Mesenchymal stem cell (in vitro differentiated cells and primary cell): ENCODE measurements around the gene TOM1.

Experiments used
- DNase-seq: peaks from one replicate; pipeline ENCODE4 v3.0.0-alpha.2; 2013
- H2AFZ ChIP-seq: one replicate; pipeline ENCODE4 v1.6.1; 2013; ENCODE audit warnings: low read depth, mild to moderate bottlenecking, control low read depth, inconsistent platforms, low read length, moderate library complexity
- H2AK5ac ChIP-seq: 2 replicates; pipeline ENCODE4 v1.6.1; 2013; ENCODE audit warnings: low read length, moderate library complexity, mild to moderate bottlenecking, inconsistent platforms; ENCODE audit not compliant: severe bottlenecking
- H2BK120ac ChIP-seq: one replicate; pipeline ENCODE4 v1.6.1; 2013; ENCODE audit warnings: low read depth, mild to moderate bottlenecking, inconsistent platforms, low read length, moderate library complexity
- H2BK12ac ChIP-seq, 2 experiments: one replicate each; pipeline ENCODE4 v1.6.1; 2013; ENCODE audit warnings: inconsistent platforms in 2 of 2, low read length in 2 of 2, mild to moderate bottlenecking in 2 of 2, moderate library complexity in 2 of 2, control low read depth in 1 of 2
- H2BK15ac ChIP-seq: one replicate; pipeline ENCODE4 v1.6.1; 2013; ENCODE audit warnings: mild to moderate bottlenecking, low read depth, inconsistent platforms; ENCODE audit not compliant: poor library complexity, severe bottlenecking
- H2BK5ac ChIP-seq: 2 replicates; pipeline ENCODE4 v1.6.1; 2013; ENCODE audit warnings: low read depth, mild to moderate bottlenecking, low read length, control low read depth, inconsistent platforms; ENCODE audit not compliant: poor library complexity, severe bottlenecking
- H3K14ac ChIP-seq, 2 experiments: one replicate each; pipeline ENCODE4 v1.6.1; 2013; ENCODE audit warnings: inconsistent platforms in 2 of 2, low read length in 2 of 2, control low read depth in 1 of 2, mild to moderate bottlenecking in 1 of 2, moderate library complexity in 1 of 2
- H3K18ac ChIP-seq, 2 experiments: one replicate each; pipeline ENCODE4 v1.6.1; 2013; ENCODE audit warnings: inconsistent platforms in 2 of 2, low read length in 2 of 2, control low read depth in 1 of 2, low read depth in 1 of 2, mild to moderate bottlenecking in 1 of 2
- H3K23ac ChIP-seq, 2 experiments: one replicate each; pipeline ENCODE4 v1.6.1; 2013; ENCODE audit warnings: inconsistent platforms in 2 of 2, low read length in 2 of 2, mild to moderate bottlenecking in 2 of 2, moderate library complexity in 2 of 2, control low read depth in 1 of 2
- H3K27ac ChIP-seq: 2 replicates; pipeline ENCODE4 v1.5.1; 2013; ENCODE audit warnings: mild to moderate bottlenecking, moderate library complexity, low read length, control low read depth, inconsistent platforms; ENCODE audit not compliant: poor library complexity, severe bottlenecking
- H3K27me3 ChIP-seq, 2 experiments: 2 replicates each; pipeline versions ENCODE4 v1.6.1 to v1.7.0; 2013; ENCODE audit warnings: low read length in 2 of 2, mild to moderate bottlenecking in 2 of 2, moderate library complexity in 2 of 2, control low read depth in 1 of 2, inconsistent platforms in 1 of 2; ENCODE audit not compliant: control insufficient read depth in 1 of 2, insufficient read depth in 1 of 2
- H3K36me3 ChIP-seq, 2 experiments: 2 replicates each; pipeline versions ENCODE4 v1.6.1 to v1.7.0; 2013; ENCODE audit warnings: low read length in 2 of 2, control low read depth in 1 of 2, inconsistent platforms in 1 of 2, low read depth in 1 of 2, mild to moderate bottlenecking in 1 of 2; ENCODE audit not compliant: insufficient read depth in 2 of 2, control insufficient read depth in 1 of 2
- H3K4ac ChIP-seq, 2 experiments: one replicate each; pipeline ENCODE4 v1.6.1; 2013; ENCODE audit warnings: inconsistent platforms in 2 of 2, low read length in 2 of 2, mild to moderate bottlenecking in 2 of 2, moderate library complexity in 2 of 2, control low read depth in 1 of 2, low read depth in 1 of 2
- H3K4me1 ChIP-seq: 2 replicates; pipeline ENCODE4 v1.6.1; 2013; ENCODE audit warnings: low read depth, low read length, control low read depth; ENCODE audit not compliant: control insufficient read depth, insufficient read depth
- H3K4me2 ChIP-seq: 2 replicates; pipeline ENCODE4 v1.6.1; 2013; ENCODE audit warnings: low read length, mild to moderate bottlenecking, inconsistent platforms; ENCODE audit not compliant: poor library complexity, severe bottlenecking
- H3K4me3 ChIP-seq, 2 experiments: 2 replicates each; pipeline versions ENCODE4 v1.5.1 to v1.7.0; 2013; ENCODE audit warnings: low read length in 2 of 2, mild to moderate bottlenecking in 2 of 2, control low read depth in 1 of 2, low read depth in 1 of 2; ENCODE audit not compliant: insufficient read depth in 1 of 2
- H3K79me1 ChIP-seq: replicated peaks from 2 replicates; pipeline ENCODE4 v1.6.1; 2013; ENCODE audit warnings: mild to moderate bottlenecking, control low read depth, low read length, inconsistent platforms; ENCODE audit not compliant: poor library complexity, severe bottlenecking
- H3K9ac ChIP-seq: 2 replicates; pipeline ENCODE4 v1.7.0; 2013; ENCODE audit warnings: mild to moderate bottlenecking, low read length, moderate library complexity
- H3K9me3 ChIP-seq: 2 replicates; pipeline ENCODE4 v1.7.0; 2013; ENCODE audit warnings: mild to moderate bottlenecking, low read length; ENCODE audit not compliant: control insufficient read depth
- H4K8ac ChIP-seq: one replicate; pipeline ENCODE4 v1.6.1; 2013; ENCODE audit warnings: inconsistent platforms, mild to moderate bottlenecking, low read length, moderate library complexity
- H4K91ac ChIP-seq: one replicate; pipeline ENCODE4 v1.6.1; 2013; ENCODE audit warnings: mild to moderate bottlenecking, low read length, inconsistent platforms
- WGBS: methylation state at CpG from one replicate; pipeline ENCODE4 v1.1.7; 2013; ENCODE audit warnings: mixed read lengths; 5-methylcytosine and 5-hydroxymethylcytosine counted together

The TOM1 gene

DNA sequence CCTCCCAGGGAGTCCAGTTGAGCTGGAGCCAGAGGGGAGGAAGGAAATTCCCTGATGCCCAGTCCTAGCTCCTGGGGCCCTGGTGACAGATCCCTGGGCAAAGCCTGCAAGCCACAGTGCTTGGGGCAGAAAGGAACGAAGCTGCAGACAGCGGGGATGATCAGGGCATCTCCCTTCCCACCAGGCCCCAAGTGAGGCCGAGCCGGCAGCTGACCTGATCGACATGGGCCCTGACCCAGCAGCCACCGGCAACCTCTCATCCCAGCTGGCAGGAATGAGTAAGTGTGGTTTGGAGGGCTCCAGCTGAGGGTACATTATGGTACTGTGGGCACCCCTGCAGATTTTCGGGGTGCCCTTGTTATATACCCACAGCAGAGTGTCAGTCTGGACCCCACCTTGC, 33.5 kb downstream of the TOM1 start:
- H3K27ac ChIP-seq, result no peak overlapping the region
- no peak overlapping the region for H2AK5ac ChIP-seq
- no peak overlapping the region for H3K23ac ChIP-seq
- H3K4me1 ChIP-seq, result peaks cover 14% of the 10 kb centered on the region
- H4K8ac ChIP-seq, result no peak overlapping the region
- no peak overlapping the region for H3K4me2 ChIP-seq
- DNase-seq, result no peak
- H3K4me3 ChIP-seq, result no peak overlapping the region
- H2BK5ac ChIP-seq, result no peak overlapping the region
- H3K79me1 ChIP-seq, result no peaks in the 10 kb centered on the region
- WGBS, result 92% methylated on average over 7 of the region's 7 CpGs
- H2AFZ ChIP-seq, result no peak overlapping the region
- no peak overlapping the region for H2BK120ac ChIP-seq
- no peak overlapping the region for H3K9ac ChIP-seq
- H2BK12ac ChIP-seq, result no peak overlapping the region
- H3K9me3 ChIP-seq, result no peaks in the 10 kb centered on the region
- no peaks in the 10 kb centered on the region for H3K27me3 ChIP-seq
- no peak overlapping the region for H3K18ac ChIP-seq
- no peak overlapping the region for H4K91ac ChIP-seq
- H3K36me3 ChIP-seq, result peaks cover 88 to 93% of the 10 kb centered on the region in 2 experiments
- no peak overlapping the region for H3K4ac ChIP-seq
- H2BK15ac ChIP-seq, result no peak overlapping the region
- no peak overlapping the region for H3K14ac ChIP-seq

DNA sequence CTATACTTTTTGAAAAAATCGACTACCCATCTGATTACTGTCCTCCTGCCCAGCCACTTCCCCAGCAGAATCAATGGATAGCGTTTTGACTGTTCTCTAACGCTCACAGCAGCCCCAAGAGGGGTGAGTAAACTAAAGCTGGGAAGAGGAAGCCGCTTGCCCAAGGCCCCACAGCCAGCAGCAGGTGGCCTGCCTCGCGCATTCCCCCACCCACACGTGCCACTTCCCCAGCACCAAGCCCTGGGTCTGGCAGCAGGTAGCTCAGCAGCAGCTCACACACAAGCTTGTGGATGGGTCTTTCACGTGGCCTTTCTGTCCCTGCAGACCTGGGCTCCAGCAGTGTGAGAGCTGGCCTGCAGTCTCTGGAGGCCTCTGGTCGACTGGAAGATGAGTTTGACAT, 34.3 kb downstream of the TOM1 start:
- H2AK5ac ChIP-seq, result no peak overlapping the region
- peaks cover 14% of the 10 kb centered on the region for H3K4me1 ChIP-seq
- peak overlapping the region in 1 of 2 experiments; percentile 24 for H2BK12ac ChIP-seq
- no peak overlapping the region for H3K27ac ChIP-seq
- no peaks in the 10 kb centered on the region for H3K79me1 ChIP-seq
- 90% methylated on average over 9 of the region's 9 CpGs for WGBS
- H3K4me2 ChIP-seq, result no peak overlapping the region
- peaks cover 89 to 93% of the 10 kb centered on the region in 2 experiments for H3K36me3 ChIP-seq
- H3K4me3 ChIP-seq, result no peak overlapping the region
- H3K14ac ChIP-seq, result no peak overlapping the region
- H3K23ac ChIP-seq, result no peak overlapping the region
- DNase-seq, result no peak
- no peaks in the 10 kb centered on the region for H3K27me3 ChIP-seq
- H3K18ac ChIP-seq, result no peak overlapping the region
- no peak overlapping the region for H3K4ac ChIP-seq
- H4K91ac ChIP-seq, result no peak overlapping the region
- no peak overlapping the region for H2AFZ ChIP-seq
- H3K9ac ChIP-seq, result no peak overlapping the region
- no peak overlapping the region for H4K8ac ChIP-seq
- H3K9me3 ChIP-seq, result no peaks in the 10 kb centered on the region
- no peak overlapping the region for H2BK5ac ChIP-seq
- H2BK120ac ChIP-seq, result no peak overlapping the region
- no peak overlapping the region for H2BK15ac ChIP-seq

DNA sequence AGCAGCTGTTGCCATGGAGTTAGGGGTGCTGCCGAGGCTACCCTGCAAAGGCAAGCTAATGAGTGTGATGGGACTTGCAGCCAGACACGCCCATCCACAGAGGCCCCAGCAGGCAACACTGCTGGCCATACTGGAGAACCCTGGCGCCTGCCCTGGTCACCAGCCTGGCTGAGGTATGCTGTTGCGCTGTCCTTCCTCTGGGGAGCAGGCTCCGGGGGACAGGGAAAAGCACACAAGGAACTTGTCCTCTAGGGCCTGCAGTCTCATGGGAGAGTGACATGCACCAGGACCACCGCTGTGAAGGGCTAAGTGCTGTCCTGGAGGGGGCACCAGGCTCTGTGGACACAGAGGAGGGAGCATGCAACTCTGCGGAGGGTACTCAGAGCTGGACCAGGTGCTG, 35.8 kb downstream of the TOM1 start:
- no peaks in the 10 kb centered on the region for H3K9me3 ChIP-seq
- no peak overlapping the region for H2AK5ac ChIP-seq
- no peak overlapping the region for H3K4me2 ChIP-seq
- no peaks in the 10 kb centered on the region for H3K79me1 ChIP-seq
- WGBS, result 93% methylated on average over 7 of the region's 7 CpGs
- no peak overlapping the region for H3K27ac ChIP-seq
- no peak overlapping the region for H4K8ac ChIP-seq
- H3K14ac ChIP-seq, result no peak overlapping the region
- no peak overlapping the region for H3K23ac ChIP-seq
- H3K9ac ChIP-seq, result no peak overlapping the region
- H2BK5ac ChIP-seq, result no peak overlapping the region
- peaks cover 88 to 90% of the 10 kb centered on the region in 2 experiments for H3K36me3 ChIP-seq
- H3K18ac ChIP-seq, result no peak overlapping the region
- no peak overlapping the region for H2BK12ac ChIP-seq
- H3K4me1 ChIP-seq, result peaks cover 10% of the 10 kb centered on the region
- no peak overlapping the region for H2BK15ac ChIP-seq
- no peak overlapping the region for H2BK120ac ChIP-seq
- no peak overlapping the region for H3K4ac ChIP-seq
- no peaks in the 10 kb centered on the region for H3K27me3 ChIP-seq
- DNase-seq, result no peak
- no peak overlapping the region for H3K4me3 ChIP-seq
- no peak overlapping the region for H2AFZ ChIP-seq
- peak overlapping the region; percentile 20 for H4K91ac ChIP-seq

DNA sequence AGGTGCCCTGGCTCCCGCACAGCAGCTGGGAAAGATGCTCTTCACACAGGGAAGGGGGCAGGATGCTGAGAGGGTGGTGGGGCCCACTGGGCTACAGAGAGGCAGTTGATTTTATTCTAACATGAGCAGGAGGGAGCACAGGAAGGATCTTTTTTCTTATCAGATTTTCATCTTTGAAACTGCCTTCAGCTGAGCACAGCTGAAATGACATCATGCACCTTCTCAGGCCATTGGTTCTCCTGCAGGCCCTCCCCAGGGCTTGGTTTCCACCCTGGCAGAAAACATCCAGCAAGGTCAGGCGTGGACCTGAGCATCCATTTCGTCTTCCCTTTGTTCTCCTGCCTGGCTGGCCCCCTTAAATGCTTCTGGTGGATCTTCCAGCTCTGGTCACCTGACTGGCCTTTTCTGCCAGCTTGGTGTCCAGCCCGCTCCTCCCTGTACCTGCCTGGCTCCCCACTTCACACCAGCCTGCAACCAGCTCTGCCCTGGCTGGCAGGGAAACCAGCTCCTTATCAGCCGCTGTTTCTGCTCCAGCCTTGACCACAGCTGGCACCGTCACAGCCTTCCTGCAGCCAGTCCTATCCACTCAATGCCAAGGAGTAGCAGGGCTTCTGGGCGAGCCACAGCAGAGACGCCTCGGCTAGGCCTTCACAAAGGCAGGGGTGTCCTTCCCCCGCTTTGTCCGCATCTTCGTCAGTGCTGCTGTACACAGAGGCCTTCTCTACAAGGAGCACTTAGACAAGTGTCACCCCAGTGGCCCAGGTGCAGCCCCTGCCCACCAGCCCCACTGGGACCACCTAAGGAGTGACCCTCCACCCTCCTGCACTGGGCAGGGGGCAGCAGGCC, 36.5 kb downstream of the TOM1 start:
- Histone ChIP-seq H2BK15ac (no peak overlapping the region), H2BK120ac (no peak overlapping the region), H4K91ac (no peak overlapping the region), H2AFZ (no peak overlapping the region), H3K4me1 (peaks cover 10% of the 10 kb centered on the region), H3K79me1 (no peaks in the 10 kb centered on the region), H3K27me3 (no peaks in the 10 kb centered on the region), H2BK5ac (no peak overlapping the region), H3K9ac (no peak overlapping the region), H2BK12ac (no peak overlapping the region), H3K4me2 (no peak overlapping the region), H2AK5ac (no peak overlapping the region), H3K18ac (no peak overlapping the region), H3K23ac (no peak overlapping the region), H4K8ac (no peak overlapping the region), H3K4ac (no peak overlapping the region), H3K36me3 (peaks cover 88 to 91% of the 10 kb centered on the region in 2 experiments), H3K27ac (no peak overlapping the region), H3K9me3 (no peaks in the 10 kb centered on the region), H3K4me3 (no peak overlapping the region), H3K14ac (no peak overlapping the region)
- 89% methylated on average over 12 of the region's 12 CpGs for WGBS
- no peak for DNase-seq
